T-helper 2 cell (primary cell): ENCODE measurements around the gene SEC14L2.
"Not testable (repeated sequence)": the region's sequence is repeated elsewhere in the genome, so short reads cannot be mapped to it uniquely, and the experiment has no call there.

Experiments used
- DNase-seq, 5 experiments: peaks; one replicate each; pipeline versions ENCODE4 v3.0.0 to v3.0.0-alpha.2; 2012 to 2022

The SEC14L2 gene

GRCh38 chr22:30430933-30431332 lies 34.1 kb downstream of the SEC14L2 start:
- DNase-seq: no peak

GRCh38 chr22:30432096-30432495 lies 35.3 kb downstream of the SEC14L2 start:
- DNase-seq: no peak

DNA sequence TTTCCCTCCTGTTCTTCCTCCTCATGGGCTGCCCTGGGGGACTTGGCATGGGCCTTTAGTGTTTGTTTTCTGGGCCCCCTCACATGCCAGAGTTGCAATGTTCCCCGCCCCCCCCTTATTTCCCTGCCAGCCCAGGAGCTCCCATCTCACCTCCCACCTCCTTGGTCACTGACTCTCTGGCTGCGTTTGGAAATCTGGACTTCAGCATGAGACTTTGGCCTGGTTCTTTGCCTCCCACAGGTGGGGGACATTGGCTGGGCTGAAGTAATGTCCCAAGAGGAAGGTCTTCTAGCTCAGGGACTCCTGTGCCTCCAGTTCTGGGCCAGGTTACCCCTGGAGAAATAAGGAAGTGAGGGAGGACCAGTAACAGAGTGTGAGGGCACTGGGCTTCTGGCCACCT lies 35.7 kb downstream of the SEC14L2 start:
- no peak for DNase-seq

DNA sequence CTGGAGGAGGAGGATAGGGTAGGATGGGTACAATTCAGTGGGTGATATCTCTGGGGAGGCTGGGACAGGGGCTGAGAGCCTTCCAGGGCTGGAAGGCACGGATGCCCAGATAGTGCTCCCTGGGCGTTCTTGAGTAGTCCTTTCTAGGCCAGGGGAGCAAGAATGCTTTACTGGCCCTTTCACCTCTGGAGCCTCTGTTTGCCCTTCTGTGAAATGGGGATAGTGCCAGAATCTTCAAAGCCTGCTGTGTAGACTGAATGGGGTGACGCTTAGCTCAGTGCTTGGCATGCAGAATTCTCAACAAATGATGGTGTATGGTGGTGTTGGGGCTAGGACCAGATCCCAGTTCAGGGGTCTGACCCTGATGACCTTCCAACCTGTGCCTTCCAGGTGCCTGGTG lies 36.4 kb downstream of the SEC14L2 start:
- DNase-seq: no peak

DNA sequence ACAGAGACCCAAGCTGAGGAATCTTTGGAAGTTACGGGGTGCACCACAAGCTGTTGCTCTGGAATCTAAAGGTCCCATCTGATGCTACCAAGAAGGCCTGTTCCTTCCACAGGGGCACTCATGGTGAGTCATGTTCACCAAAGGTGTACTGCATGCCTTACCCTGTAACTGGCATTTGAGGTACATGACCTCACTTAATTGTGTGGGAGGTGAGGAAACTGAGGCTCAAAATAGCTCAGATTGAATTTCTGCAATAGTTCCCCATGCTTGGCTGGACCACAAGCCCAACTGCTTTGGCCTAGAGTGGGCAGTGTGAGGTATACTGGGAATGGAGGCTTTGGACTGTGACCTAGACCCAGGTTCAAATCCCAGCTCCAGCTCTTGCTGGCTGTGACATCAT lies 37.0 kb downstream of the SEC14L2 start:
- no peak for DNase-seq

GRCh38 chr22:30434843-30435242 lies 38.0 kb downstream of the SEC14L2 start:
- peak in 2 of 5 experiments; percentile 21 to 28 for DNase-seq

DNA sequence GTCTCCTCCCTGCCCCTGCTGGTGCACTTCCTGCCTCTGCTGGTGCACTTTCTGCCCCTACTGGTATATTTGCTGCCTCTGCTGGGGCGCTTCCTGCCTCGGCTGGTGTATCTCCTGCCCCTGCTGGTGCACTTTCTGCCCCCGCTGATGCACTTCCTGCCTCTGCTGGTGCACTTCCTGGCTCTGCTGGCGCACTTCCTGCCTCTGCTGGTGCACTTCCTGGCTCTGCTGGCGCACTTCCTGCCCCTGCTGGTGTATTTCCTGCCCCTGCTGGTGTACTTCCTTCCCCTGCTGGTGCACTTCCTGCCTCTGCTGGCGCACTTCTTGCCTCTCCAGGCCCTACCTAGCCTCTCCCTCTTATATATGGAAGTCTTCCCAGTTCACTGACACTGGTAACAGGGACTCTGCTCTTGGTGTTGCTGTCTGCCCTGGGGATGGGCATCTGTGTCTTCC lies 38.9 kb downstream of the SEC14L2 start:
- DNase-seq: peak; percentile 41 to 96 (median 86)

DNA sequence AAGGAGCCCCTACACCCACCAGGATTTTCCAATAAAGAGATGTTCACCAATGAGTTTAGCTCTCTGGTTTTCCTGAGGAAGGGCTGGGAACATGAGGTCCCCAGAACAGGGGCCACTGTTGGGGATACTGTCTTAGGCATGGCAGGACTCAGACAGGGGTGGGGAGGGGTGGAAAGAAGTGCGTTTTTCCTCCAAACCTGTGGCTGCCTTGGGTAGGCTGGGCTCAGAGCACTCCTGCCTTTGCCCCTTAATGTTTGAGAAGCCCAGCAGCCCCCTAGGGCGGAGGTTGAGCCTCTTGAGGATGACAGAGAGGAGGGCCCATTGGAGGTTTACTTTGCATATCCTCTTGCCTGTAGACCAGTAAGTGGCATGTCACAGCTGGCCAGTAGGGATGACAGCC lies 39.4 kb downstream of the SEC14L2 start:
- DNase-seq: no peak

DNA sequence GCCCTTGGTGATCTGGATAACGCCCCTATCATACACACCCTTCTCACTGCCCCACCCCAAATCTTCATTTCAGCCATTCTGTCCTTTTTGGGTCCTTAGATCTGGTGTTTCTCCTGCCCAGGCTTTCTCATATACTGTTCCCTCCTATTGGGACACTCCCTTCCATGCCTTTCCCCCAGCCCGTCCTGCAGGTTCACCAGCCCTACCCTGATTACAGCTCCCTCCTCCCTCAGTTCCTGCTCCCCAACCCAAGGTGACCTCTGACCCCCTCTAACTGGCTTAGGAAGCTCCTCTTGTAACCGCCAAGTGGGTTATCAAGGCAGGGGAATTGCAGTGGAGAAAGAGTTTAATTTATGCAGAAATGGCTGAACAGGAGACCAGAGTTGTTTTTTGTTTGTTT lies 41.7 kb downstream of the SEC14L2 start:
- no peak for DNase-seq

- no peak for DNase-seq
These were observed 42.4 kb downstream of the SEC14L2 start for GRCh38 chr22:30439226-30439625.

- no peak for DNase-seq
These were observed 43.0 kb downstream of the SEC14L2 start for GRCh38 chr22:30439836-30440235.

GRCh38 chr22:30441088-30441487 lies 44.3 kb downstream of the SEC14L2 start:
- no peak for DNase-seq

- peak in 4 of 5 experiments; percentile 17 to 66 (median 30) for DNase-seq
These were observed 48.0 kb downstream of the SEC14L2 start for GRCh38 chr22:30444632-30445437.

DNA sequence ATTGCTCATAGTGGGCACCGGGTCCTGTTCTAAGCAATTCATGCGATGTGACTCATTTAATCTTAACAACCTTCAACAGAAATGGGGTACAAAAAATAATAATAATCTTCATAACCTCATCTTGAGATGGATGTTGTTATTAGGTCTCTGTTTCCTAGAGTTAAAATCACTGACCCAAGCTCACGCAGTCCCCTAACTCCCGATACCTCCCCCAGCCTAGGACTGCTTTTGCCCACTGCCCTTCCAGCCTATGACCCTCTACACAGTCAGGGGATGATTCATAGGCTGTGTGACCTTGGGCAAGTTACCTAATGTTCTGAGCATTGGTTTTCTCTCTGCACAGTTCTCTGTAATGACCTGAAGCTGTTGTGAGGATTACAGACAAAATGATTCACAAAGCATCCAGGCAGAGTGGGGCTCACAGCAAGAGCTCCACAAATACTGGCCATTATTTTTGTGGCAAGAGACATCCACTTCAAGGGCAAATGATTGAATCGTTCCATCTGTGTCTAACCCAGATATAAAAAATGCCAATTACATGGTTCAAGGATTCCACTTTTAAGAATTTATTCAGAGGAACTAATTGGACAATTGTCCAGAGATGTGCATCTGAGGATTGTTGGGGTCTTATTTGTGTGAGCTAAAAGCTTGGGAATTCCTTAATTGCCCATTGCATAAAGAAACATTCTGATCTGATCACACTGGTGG lies 48.8 kb downstream of the SEC14L2 start:
- DNase-seq: no peak

DNA sequence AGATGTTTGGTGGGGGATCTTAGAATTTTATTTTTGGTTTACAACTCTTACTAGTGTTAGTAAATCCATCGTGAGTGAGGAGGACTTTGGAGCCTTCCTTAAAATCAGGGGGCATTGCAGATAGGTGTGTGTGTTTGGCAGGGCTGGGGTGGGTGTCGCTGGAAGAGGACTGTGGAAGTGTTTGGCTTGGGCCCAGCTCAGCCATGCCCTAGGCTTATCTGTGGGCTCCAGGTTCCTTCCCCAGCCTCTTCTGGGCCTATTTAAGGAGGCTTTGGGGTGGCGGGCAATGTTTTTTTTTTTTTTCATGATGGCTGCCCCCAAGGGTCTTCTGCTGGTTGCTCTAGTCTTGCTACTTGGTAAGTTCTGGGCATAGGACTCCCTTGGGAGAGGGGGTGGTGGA lies 50.8 kb downstream of the SEC14L2 start:
- no peak for DNase-seq

- DNase-seq: not testable (repeated sequence)
These were observed 54.7 kb downstream of the SEC14L2 start for GRCh38 chr22:30451488-30451887.

DNA sequence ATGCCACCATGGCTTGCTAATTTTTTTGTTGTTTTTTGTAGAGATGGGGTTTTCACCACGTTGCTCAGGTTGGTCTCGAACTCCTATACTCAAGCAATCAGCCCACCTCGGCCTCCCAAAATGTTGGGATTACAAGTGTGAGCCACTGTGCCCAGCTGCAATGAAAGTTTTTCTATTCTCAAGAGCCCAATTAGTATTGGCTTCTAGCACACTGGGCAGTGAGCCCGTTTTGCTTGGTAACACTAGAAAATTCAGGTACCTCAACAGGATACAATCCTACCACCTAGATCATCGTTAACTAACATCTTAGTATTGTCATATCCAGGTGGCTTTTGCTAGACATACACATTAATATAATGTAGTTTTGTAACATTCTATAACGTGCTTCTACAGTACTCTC lies 56.0 kb downstream of the SEC14L2 start:
- DNase-seq: no peak

DNA sequence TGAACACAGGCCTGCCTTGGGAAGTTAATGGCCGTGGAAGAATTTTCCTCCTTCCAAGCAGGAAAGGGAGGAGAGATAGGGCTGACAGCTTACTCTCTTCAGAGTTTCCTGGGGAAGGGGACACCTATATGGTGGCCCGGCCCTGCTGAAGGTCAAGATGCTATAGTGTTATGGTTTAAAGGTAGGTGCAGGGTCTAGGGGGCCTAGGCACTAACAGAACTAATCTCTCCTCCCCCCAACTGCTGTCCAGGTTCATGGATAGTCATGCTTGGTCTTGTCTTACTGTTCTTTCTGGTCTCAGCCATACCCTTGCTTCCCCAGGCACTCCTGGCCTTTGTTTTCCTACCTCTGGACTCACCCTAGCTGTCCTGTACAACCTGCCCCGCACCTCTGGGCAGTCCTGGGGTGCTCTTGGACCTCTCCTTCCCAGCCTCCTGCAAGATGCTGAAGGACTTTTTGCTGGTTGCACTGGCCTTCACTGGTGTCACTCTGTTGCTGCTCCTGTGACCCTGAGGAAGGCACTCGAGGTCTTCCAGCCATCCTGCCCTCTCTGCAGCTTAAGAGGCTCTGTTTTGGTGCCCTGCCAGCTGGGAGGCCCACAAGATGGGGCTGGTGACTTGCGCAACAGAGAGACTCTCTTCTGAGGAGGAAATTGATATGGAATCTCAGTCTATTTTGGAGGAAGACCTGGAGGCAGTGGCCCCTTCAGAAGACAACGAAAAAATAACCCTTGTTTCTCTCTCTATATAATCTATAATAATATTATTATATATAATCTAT lies 57.1 kb downstream of the SEC14L2 start:
- peak in 1 of 5 experiments; percentile 51 for DNase-seq

DNA sequence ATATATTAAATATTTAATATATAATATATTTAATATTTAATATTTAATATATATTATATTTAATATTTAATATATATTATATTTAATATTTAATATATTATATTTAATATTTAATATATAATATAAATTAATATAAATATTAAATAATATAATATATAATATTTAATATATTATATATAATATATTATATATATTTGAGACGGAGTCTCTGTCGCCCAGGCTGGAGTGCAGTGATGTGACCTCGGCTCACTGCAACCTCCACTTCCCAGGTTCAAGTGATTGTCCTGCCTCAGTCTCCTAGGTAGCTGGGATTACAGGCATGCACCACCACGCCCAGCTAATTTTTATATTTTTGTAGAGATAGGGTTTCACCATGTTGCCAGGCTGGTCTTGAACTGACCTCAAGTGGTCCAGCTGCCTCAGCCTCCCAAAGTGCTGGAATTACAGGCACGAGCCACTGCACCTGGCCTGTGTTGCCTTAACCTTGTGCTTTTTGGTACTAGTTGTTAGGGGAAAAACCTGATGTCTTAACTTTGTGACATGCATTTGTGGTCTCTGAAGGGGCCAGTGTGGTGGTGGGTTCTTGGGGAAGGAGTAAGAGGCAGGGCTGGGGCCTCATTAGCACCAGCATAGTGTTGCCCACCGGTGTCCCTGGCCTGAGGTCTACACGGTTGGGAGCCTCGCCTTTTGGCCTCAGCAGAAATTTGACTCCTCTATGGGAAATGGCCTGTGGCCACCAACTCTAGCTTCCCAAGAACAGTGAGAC lies 58.4 kb downstream of the SEC14L2 start:
- DNase-seq: no peak

GRCh38 chr22:30457981-30458380 lies 61.2 kb downstream of the SEC14L2 start:
- DNase-seq: no peak

DNA sequence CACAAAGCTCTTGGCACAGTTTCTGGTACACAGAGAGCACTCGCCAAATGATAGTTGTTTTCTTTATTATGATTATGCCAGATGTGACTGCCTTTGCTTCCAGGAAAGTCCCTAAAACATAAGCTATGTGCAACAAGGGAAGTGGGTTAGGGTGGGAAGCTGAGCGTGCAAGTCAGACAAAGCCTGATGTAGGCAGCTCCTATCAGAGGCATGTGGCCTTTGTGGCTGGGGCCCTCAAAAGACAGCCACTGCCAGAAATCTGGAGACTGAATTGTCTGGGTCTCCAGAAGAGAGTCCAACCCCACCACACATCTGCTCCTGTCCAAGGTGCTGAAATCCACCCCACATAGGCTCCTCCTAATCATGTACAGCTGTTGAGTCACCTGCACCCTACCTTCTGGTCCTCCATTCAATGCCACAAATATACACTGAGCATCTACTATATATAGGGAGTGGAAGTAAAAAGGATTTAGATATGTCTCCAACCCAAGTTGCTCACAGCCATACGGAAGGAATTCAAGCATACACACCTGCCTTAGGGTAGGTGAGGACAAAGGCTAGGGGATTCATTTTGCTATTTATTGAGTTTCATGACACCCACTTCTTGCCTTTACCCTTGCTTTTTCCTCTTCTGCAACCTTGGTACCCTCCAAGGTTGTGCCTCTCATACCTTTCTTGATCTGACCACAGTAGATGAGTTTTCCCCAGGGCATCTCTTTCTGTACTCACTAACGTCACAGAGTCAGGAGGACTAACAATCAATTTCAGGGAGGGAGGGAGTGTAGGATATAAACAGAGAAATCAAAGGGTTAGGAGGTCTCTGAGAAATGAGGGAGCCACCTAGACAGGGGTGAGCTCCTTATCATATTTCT lies 62.6 kb downstream of the SEC14L2 start:
- DNase-seq: peak in 1 of 5 experiments; percentile 37
